CD8-positive, alpha-beta memory T cell (primary cell): ENCODE data around the gene CDH22. TPM values are rescaled to one million over a fixed set of nuclear protein-coding genes. Genes with fewer than 3 reads are reported as not detected.
A peak's percentile ranks its signal among the peaks of the same experiment; 100 is the strongest.

Source experiments
- CTCF ChIA-PET: fragments of 350-600 bp; sonication (Branson Sonifier 250); formaldehyde crosslinking; loops from one replicate; lab custom pipeline; 2021; ENCODE audit warnings: antibody characterized with exemption; lab: Charles Lee
- POLR2A ChIA-PET: fragments of 350-600 bp; sonication (Branson Sonifier 250); formaldehyde crosslinking; loops from one replicate; lab custom pipeline; 2021; ENCODE audit warnings: antibody characterized with exemption; lab: Charles Lee
- DNase-seq, 5 donors: peaks; one replicate each; pipeline versions ENCODE4 v3.0.0 to v3.0.0-alpha.2; 2020 to 2022; ENCODE audit warnings: mixed read lengths in 1 of 5
- H3K27ac ChIP-seq: one replicate; pipeline ENCODE4 v1.7.0; 2013; ENCODE audit warnings: low read depth, mild to moderate bottlenecking, low read length, moderate library complexity
- H3K27me3 ChIP-seq: 2 replicates; pipeline ENCODE4 v1.7.0; 2013; ENCODE audit warnings: low read length, mild to moderate bottlenecking; ENCODE audit not compliant: insufficient read depth, poor library complexity, severe bottlenecking
- H3K36me3 ChIP-seq: 2 replicates; pipeline ENCODE4 v1.7.0; 2013; ENCODE audit warnings: mild to moderate bottlenecking, low read length, moderate library complexity; ENCODE audit not compliant: insufficient read depth
- H3K4me1 ChIP-seq: 2 replicates; pipeline ENCODE4 v1.7.0; 2013; ENCODE audit warnings: mild to moderate bottlenecking, low read length, moderate library complexity; ENCODE audit not compliant: insufficient read depth
- H3K4me3 ChIP-seq: 2 replicates; pipeline ENCODE4 v1.7.0; 2013; ENCODE audit warnings: mild to moderate bottlenecking, low read length
- H3K9me3 ChIP-seq: 2 replicates; pipeline ENCODE4 v1.7.0; 2013; ENCODE audit warnings: mild to moderate bottlenecking, low read length
- H3K27ac Mint-ChIP-seq, 8 donors: one replicate each; pipeline ENCODE4 v1.8.0; 2020 to 2021; ENCODE audit warnings: mixed read lengths in 8 of 8, mild to moderate bottlenecking in 6 of 8, inconsistent platforms in 3 of 8, moderate library complexity in 3 of 8
- H3K27me3 Mint-ChIP-seq, 2 donors: one replicate each; pipeline ENCODE4 v1.8.0; 2020 to 2021; ENCODE audit warnings: mixed read lengths in 2 of 2, mild to moderate bottlenecking in 1 of 2, moderate library complexity in 1 of 2
- H3K36me3 Mint-ChIP-seq, 3 donors: one replicate each; pipeline ENCODE4 v1.8.0; 2020 to 2021; ENCODE audit warnings: mixed read lengths in 3 of 3, inconsistent platforms in 1 of 3, mild to moderate bottlenecking in 1 of 3
- H3K4me1 Mint-ChIP-seq, 3 donors: one replicate each; pipeline ENCODE4 v1.8.0; 2020 to 2021; ENCODE audit warnings: mixed read lengths in 3 of 3, inconsistent platforms in 1 of 3, mild to moderate bottlenecking in 1 of 3
- H3K4me3 Mint-ChIP-seq, 7 donors: one replicate each; pipeline ENCODE4 v1.8.0; 2020 to 2021; ENCODE audit warnings: mixed read lengths in 7 of 7, mild to moderate bottlenecking in 6 of 7, moderate library complexity in 4 of 7, inconsistent platforms in 2 of 7
- H3K9me3 Mint-ChIP-seq, 5 donors: one replicate each; pipeline ENCODE4 v1.8.0; 2020 to 2022; ENCODE audit warnings: mixed read lengths in 5 of 5, mild to moderate bottlenecking in 3 of 5, moderate library complexity in 2 of 5, inconsistent platforms in 1 of 5
- polyA plus RNA-seq: library from polyadenylated mRNA; unstranded; fragments of 300-500 nt; fragmentation: Illumina TruSeq; gene quantifications from one replicate; pipeline ENCODE4 v1.2.3, GENCODE V29; 2021
- total RNA-seq, 2 experiments: library from RNA; stranded (reverse); gene quantifications; one replicate each; pipeline ENCODE4 v1.2.3, GENCODE V29; 2021

CDH22 gene
- total and polyA plus RNA-seq, 3 experiments from 2014 or later, result not detected

DNA sequence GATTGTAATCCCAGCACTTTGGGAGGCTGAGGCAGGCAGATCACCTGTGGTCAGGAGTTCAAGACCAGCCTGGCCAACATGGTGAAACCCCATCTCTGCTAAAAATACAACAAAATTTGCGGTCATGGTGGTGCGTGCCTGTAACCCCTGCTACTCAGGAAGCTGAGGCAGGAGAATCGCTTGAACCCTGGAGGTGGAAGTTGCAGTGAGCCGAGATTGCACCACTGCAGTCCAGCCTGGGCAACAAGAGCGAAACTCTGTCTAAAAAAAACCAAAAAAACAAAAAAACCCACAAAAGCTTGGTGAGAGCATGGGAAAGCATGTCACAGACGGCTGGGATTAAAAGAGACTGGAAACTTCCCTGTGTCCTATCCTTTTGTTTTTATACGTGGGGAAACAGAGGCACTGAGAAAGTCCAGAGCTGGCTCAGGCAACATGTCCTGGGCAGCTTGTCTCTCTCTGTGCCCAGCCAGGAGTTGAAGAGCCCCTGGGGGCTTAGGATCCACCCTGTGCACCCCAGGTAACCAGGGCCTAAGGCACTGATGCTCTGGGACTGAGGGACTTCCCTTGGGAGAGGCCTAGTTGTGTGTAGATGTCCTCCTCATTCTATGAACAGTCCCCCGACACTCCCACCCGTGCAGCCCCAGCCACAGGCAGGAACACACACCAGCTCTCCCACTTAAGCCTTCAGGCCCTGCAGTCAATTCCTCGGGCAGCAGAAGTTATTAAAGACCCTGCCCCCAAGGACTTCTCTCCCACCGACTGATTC, 174.2 kb downstream of the CDH22 start:
- POLR2A ChIA-PET, result no interaction called here
- H3K4me3 Mint-ChIP-seq, result no peak overlapping the region
- no peak for DNase-seq

GRCh38 chr20:46132705-46133120, 175.6 kb downstream of the CDH22 start:
- Mint-ChIP-seq H3K4me1 (peaks cover 0 to 6% (median 0%) of the 10 kb centered on the region in 3 donors), H3K9me3 (no peaks in the 10 kb centered on the region), H3K27me3 (peaks cover 32 to 54% of the 10 kb centered on the region in 2 donors), H3K4me3 (no peak overlapping the region), H3K36me3 (no peaks in the 10 kb centered on the region), H3K27ac (peak overlapping the region in 2 of 8 donors; percentile 34 to 92)
- peak; percentile 30 to 56 (median 32) for DNase-seq
- Histone ChIP-seq H3K4me3 (no peak overlapping the region), H3K27me3 (peaks cover 13% of the 10 kb centered on the region), H3K36me3 (no peaks in the 10 kb centered on the region), H3K4me1 (no peaks in the 10 kb centered on the region), H3K27ac (no peak overlapping the region), H3K9me3 (no peaks in the 10 kb centered on the region)
- ChIA-PET POLR2A (no interaction called here), CTCF (interaction anchor here (1.0 to 1.1 kb wide), 2 partner anchors 15 to 39 kb away, joined by 3 read pairs; no protein-coding TSS in a partner anchor)

More for the DNA sequence above, 174.2 kb downstream of the CDH22 start:
- H3K27ac ChIP-seq, result no peak overlapping the region
- Mint-ChIP-seq H3K36me3 (no peaks in the 10 kb centered on the region), H3K4me1 (peaks cover 0 to 6% (median 0%) of the 10 kb centered on the region in 3 donors), H3K9me3 (no peaks in the 10 kb centered on the region), H3K27ac (no peak overlapping the region), H3K27me3 (peaks cover 43 to 67% of the 10 kb centered on the region in 2 donors)
- no peaks in the 10 kb centered on the region for H3K36me3 ChIP-seq
- CTCF ChIA-PET, result no interaction called here
- no peaks in the 10 kb centered on the region for H3K9me3 ChIP-seq
- no peak overlapping the region for H3K4me3 ChIP-seq
- H3K4me1 ChIP-seq, result no peaks in the 10 kb centered on the region
- peaks cover 13% of the 10 kb centered on the region for H3K27me3 ChIP-seq

DNA sequence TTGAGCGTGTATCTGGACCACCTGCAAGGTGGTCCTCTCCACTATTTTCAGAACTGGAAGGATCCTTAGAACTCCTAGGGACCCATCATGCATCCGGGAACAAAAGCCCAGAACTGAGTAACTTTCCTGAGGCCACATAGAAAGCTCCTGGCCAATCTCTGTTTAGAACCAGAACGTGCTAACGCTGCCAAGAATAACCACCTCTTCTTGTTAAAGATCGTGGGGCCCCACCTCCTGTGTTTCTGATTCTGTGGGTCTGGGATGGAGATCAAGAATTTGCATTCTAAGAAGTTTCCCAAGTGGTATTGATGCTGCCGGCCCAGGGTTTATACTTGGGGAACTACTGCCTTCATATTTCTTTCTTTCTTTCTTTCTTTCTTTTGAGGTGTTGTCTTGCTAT, 176.9 kb downstream of the CDH22 start:
- H3K4me1 ChIP-seq, result no peaks in the 10 kb centered on the region
- Mint-ChIP-seq H3K4me3 (no peak overlapping the region), H3K36me3 (peaks cover 0 to 7% (median 0%) of the 10 kb centered on the region in 3 donors), H3K27ac (no peak overlapping the region), H3K27me3 (peaks cover 35 to 46% of the 10 kb centered on the region in 2 donors), H3K4me1 (peaks cover 0 to 6% (median 0%) of the 10 kb centered on the region in 3 donors), H3K9me3 (no peaks in the 10 kb centered on the region)
- ChIA-PET CTCF (interaction anchor here (1.1 kb wide), 1 partner anchor 307 kb away, joined by 3 read pairs; no protein-coding TSS in a partner anchor), POLR2A (no interaction called here)
- no peaks in the 10 kb centered on the region for H3K9me3 ChIP-seq
- H3K4me3 ChIP-seq, result no peak overlapping the region
- H3K36me3 ChIP-seq, result no peaks in the 10 kb centered on the region
- no peak for DNase-seq
- H3K27me3 ChIP-seq, result peaks cover 13% of the 10 kb centered on the region
- no peak overlapping the region for H3K27ac ChIP-seq

- no peaks in the 10 kb centered on the region for H3K9me3 Mint-ChIP-seq
- ChIA-PET CTCF (no interaction called here), POLR2A (interaction anchor here (0.6 kb wide), 1 partner anchor 385 kb away, joined by 3 read pairs; no protein-coding TSS in a partner anchor)
- H3K36me3 Mint-ChIP-seq, result peaks cover 0 to 9% (median 0%) of the 10 kb centered on the region in 3 donors
- peaks cover 34 to 40% of the 10 kb centered on the region in 2 donors for H3K27me3 Mint-ChIP-seq
- no peak overlapping the region for H3K27ac ChIP-seq
- H3K4me3 ChIP-seq, result no peak overlapping the region
- H3K27ac Mint-ChIP-seq, result no peak overlapping the region
- no peaks in the 10 kb centered on the region for H3K4me1 ChIP-seq
- H3K36me3 ChIP-seq, result no peaks in the 10 kb centered on the region
- DNase-seq, result no peak
- H3K4me3 Mint-ChIP-seq, result no peak overlapping the region
- peaks cover 13% of the 10 kb centered on the region for H3K27me3 ChIP-seq
- no peaks in the 10 kb centered on the region for H3K9me3 ChIP-seq
- H3K4me1 Mint-ChIP-seq, result peaks cover 0 to 6% (median 0%) of the 10 kb centered on the region in 3 donors
Measured at GRCh38 chr20:46130534-46130933, 177.8 kb downstream of the CDH22 start.

GRCh38 chr20:46129955-46130481, 178.3 kb downstream of the CDH22 start:
- no peak for DNase-seq
- Histone ChIP-seq H3K4me3 (no peak overlapping the region), H3K4me1 (no peaks in the 10 kb centered on the region), H3K27me3 (peaks cover 13% of the 10 kb centered on the region), H3K36me3 (no peaks in the 10 kb centered on the region), H3K27ac (no peak overlapping the region), H3K9me3 (no peaks in the 10 kb centered on the region)
- Mint-ChIP-seq H3K27ac (peak overlapping the region in 1 of 8 donors; percentile 72), H3K4me3 (no peak overlapping the region), H3K9me3 (no peaks in the 10 kb centered on the region), H3K27me3 (peaks cover 33 to 37% of the 10 kb centered on the region in 2 donors), H3K36me3 (peaks cover 0 to 11% (median 0%) of the 10 kb centered on the region in 3 donors), H3K4me1 (peaks cover 0 to 6% (median 0%) of the 10 kb centered on the region in 3 donors)
- CTCF ChIA-PET, result no interaction called here
- POLR2A ChIA-PET, result no interaction called here

- no peak for DNase-seq
- Mint-ChIP-seq H3K4me3 (no peak overlapping the region), H3K36me3 (peaks cover 0 to 18% (median 0%) of the 10 kb centered on the region in 3 donors)
Measured at GRCh38 chr20:46128310-46129151, 179.8 kb downstream of the CDH22 start.

GRCh38 chr20:46127396-46128010, 180.8 kb downstream of the CDH22 start:
- Histone ChIP-seq H3K36me3 (no peaks in the 10 kb centered on the region), H3K27me3 (peaks cover 6% of the 10 kb centered on the region), H3K27ac (no peak overlapping the region), H3K9me3 (no peaks in the 10 kb centered on the region), H3K4me1 (no peaks in the 10 kb centered on the region), H3K4me3 (no peak overlapping the region)
- Mint-ChIP-seq H3K36me3 (peaks cover 0 to 25% (median 0%) of the 10 kb centered on the region in 3 donors), H3K9me3 (no peaks in the 10 kb centered on the region), H3K4me1 (peaks cover 0 to under 1% (median 0%) of the 10 kb centered on the region in 3 donors), H3K27me3 (peaks cover 19 to 29% of the 10 kb centered on the region in 2 donors), H3K4me3 (no peak overlapping the region), H3K27ac (no peak overlapping the region)
- POLR2A ChIA-PET, result no interaction called here
- no peak for DNase-seq
- CTCF ChIA-PET, result no interaction called here

More at GRCh38 chr20:46128310-46129151, 179.8 kb downstream of the CDH22 start:
- POLR2A ChIA-PET, result no interaction called here
- Histone ChIP-seq H3K27ac (no peak overlapping the region), H3K27me3 (peaks cover 6% of the 10 kb centered on the region), H3K9me3 (no peaks in the 10 kb centered on the region), H3K4me3 (no peak overlapping the region), H3K4me1 (no peaks in the 10 kb centered on the region), H3K36me3 (no peaks in the 10 kb centered on the region)
- Mint-ChIP-seq H3K27ac (no peak overlapping the region), H3K27me3 (peaks cover 27 to 33% of the 10 kb centered on the region in 2 donors), H3K9me3 (no peaks in the 10 kb centered on the region), H3K4me1 (peaks cover 0 to 6% (median 0%) of the 10 kb centered on the region in 3 donors)
- CTCF ChIA-PET, result no interaction called here
